ENCODE results near the gene RABEPK. TPM values are rescaled to one million over a fixed set of nuclear protein-coding genes. Genes with fewer than 3 reads are reported as not detected.

Gene RABEPK, protein sequence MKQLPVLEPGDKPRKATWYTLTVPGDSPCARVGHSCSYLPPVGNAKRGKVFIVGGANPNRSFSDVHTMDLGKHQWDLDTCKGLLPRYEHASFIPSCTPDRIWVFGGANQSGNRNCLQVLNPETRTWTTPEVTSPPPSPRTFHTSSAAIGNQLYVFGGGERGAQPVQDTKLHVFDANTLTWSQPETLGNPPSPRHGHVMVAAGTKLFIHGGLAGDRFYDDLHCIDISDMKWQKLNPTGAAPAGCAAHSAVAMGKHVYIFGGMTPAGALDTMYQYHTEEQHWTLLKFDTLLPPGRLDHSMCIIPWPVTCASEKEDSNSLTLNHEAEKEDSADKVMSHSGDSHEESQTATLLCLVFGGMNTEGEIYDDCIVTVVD
- total RNA-seq (10 to 100 TPM; 11.2 to 32.6 (median 12.7) TPM), polyA plus RNA-seq (10 to 100 TPM; 17.4 to 18.8 (median 17.9) TPM)
- long read RNA-seq, donor 1, partial matches to known transcripts, result 0 of 2 reads
- long read RNA-seq, donor 1, other reads (novel, unspliced or antisense), result 0 of 2 reads
- long read RNA-seq, donor 2, partial matches to known transcripts, result 252 of 258 reads
- long read RNA-seq, donor 2, other reads (novel, unspliced or antisense), result 0 of 258 reads
- long read RNA-seq, donor 3, partial matches to known transcripts, result 92 of 151 reads
- long read RNA-seq, donor 3, other reads (novel, unspliced or antisense), result 54 of 151 reads
- long read RNA-seq, donor 4, result 0 reads
- long read RNA-seq, donor 5, partial matches to known transcripts, result 142 of 256 reads
- long read RNA-seq, donor 5, other reads (novel, unspliced or antisense), result 110 of 256 reads
- long read RNA-seq, donor 6, transcript RABEPK-204 (9 exons, 1,466 nt), result major isoform, 9 of 15 reads
- long read RNA-seq, donor 6, partial matches to known transcripts, result 0 of 15 reads
- long read RNA-seq, donor 6, other reads (novel, unspliced or antisense), result 0 of 15 reads
- long read RNA-seq, donor 7, transcript RABEPK-204 (9 exons, 1,466 nt), result major isoform, 7 of 10 reads
- long read RNA-seq, donor 7, partial matches to known transcripts, result 0 of 10 reads
- long read RNA-seq, donor 7, other reads (novel, unspliced or antisense), result 0 of 10 reads
- long read RNA-seq, donor 8, partial matches to known transcripts, result 934 of 938 reads
- long read RNA-seq, donor 8, other reads (novel, unspliced or antisense), result 0 of 938 reads
- long read RNA-seq, donor 9, partial matches to known transcripts, result 255 of 450 reads
- long read RNA-seq, donor 9, other reads (novel, unspliced or antisense), result 192 of 450 reads
- long read RNA-seq, donor 10, partial matches to known transcripts, result 0 of 2 reads
- long read RNA-seq, donor 10, other reads (novel, unspliced or antisense), result 0 of 2 reads

DNA sequence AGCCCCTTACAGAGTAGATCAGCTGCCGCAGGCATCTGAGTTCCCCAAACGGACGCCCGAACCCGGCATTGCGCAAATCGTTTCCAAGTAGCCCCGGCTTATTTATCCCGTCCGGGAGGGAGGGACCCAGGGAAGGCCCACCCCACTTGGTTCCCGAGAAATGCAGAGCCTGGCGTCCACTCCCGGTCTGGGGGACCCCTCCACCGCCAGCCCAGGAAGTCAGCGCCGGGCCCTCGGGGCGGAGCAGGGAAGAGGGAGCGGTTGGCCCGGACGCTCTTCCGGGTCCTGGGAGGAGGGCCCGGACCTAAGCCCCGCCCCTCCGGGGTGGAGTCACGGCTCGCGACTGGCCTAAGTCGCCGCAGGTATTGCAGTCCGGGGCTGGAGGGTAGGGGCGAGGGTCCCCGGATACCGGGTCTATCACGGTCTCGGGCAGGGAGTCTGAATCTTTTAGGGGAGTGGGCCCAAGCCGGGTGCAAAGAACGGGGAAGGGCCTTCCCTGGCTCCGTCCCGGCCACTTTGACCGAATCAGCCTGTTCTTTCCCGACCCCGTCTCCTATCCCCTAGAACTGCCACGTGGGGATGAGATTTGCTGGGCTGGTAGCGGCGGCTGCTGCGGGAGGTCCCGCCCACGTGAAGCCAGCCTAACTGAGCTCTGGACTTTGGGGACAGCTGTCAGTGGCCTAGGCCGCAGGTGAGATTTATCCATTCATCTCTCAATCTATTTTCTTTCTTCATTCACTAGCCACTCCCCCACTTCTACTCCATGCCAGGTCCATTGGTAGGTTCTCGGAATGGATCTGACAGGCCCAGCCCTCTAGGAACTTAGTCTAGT lies at the start of gene RABEPK:
TSS of gene RABEPK (plus strand) at position 327 of the 832 bp plus-strand sequence. CDS start 2,472 bp downstream, outside the sequence.
- peak in 1 of 4 donors; percentile 34 for TF ChIP-seq POLR2A (IDR thresholded peaks at IDR 0.05)
- TF ChIP-seq, protein P1, sequence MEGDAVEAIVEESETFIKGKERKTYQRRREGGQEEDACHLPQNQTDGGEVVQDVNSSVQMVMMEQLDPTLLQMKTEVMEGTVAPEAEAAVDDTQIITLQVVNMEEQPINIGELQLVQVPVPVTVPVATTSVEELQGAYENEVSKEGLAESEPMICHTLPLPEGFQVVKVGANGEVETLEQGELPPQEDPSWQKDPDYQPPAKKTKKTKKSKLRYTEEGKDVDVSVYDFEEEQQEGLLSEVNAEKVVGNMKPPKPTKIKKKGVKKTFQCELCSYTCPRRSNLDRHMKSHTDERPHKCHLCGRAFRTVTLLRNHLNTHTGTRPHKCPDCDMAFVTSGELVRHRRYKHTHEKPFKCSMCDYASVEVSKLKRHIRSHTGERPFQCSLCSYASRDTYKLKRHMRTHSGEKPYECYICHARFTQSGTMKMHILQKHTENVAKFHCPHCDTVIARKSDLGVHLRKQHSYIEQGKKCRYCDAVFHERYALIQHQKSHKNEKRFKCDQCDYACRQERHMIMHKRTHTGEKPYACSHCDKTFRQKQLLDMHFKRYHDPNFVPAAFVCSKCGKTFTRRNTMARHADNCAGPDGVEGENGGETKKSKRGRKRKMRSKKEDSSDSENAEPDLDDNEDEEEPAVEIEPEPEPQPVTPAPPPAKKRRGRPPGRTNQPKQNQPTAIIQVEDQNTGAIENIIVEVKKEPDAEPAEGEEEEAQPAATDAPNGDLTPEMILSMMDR (IDR thresholded peaks at IDR 0.05), result no peak
- TF ChIP-seq EP300 (IDR thresholded peaks at IDR 0.05), result no peak
- TF ChIP-seq POLR2AphosphoS5 (IDR thresholded peaks at IDR 0.05), result peak; percentile 70 to 93 (median 91)
- H3K36me3 ChIP-seq, result peaks cover 0 to 25% (median 22%) of the 10 kb centered on the region in 4 donors
- intact Hi-C loops (cut with DNase I; ENCODE audit: low total_unique reads), result no loop called here
- DNase-seq, result peak; percentile 94 to 98
- H3K9me3 ChIP-seq, result no peaks in the 10 kb centered on the region
- 0 to 1% (median 0%) methylated on average over 26 to 51 of the region's 51 CpGs for WGBS, 5 donors
- H3K4me3 ChIP-seq, result peak within 1 kb of the TSS; percentile 65 to 75 (median 71)
- H3K4me1 ChIP-seq, result peaks cover 0 to 23% (median 21%) of the 10 kb centered on the region in 4 donors
- H3K27me3 ChIP-seq, result no peaks in the 10 kb centered on the region
- H3K27ac ChIP-seq, result peak within 1 kb of the TSS; percentile 88 to 97 (median 92)

DNA sequence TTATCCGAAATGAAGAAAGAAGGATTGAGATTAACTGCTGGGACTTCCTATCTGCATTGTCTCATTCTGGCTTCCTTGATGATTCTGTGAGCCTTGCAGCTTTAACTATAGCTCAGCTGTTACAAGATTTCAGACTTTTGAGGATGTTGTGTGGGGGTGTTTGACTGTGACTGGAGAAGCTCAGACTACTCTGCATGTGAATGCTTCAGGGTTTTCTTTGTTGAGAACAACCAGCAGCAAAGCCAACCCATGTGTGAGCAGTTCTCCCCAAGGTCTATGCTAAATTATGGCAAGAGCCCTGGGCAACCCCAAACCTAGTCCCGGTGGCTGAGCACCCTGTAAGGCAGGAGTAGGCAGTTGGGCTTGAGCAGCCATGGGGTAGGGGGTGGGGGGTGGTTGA lies 48.6 kb upstream of the RABEPK start:
- Histone ChIP-seq H3K27ac (no peak overlapping the region), H3K4me3 (no peak overlapping the region), H3K36me3 (peaks cover 36 to 80% (median 74%) of the 10 kb centered on the region in 4 donors), H3K27me3 (no peaks in the 10 kb centered on the region), H3K4me1 (peaks cover 0 to 4% (median 1%) of the 10 kb centered on the region in 4 donors), H3K9me3 (no peaks in the 10 kb centered on the region)
- no peak for DNase-seq
- TF ChIP-seq POLR2A (IDR thresholded peaks at IDR 0.05) (no peak), POLR2AphosphoS5 (IDR thresholded peaks at IDR 0.05) (no peak), EP300 (IDR thresholded peaks at IDR 0.05) (no peak)
- TF ChIP-seq, protein P1 (IDR thresholded peaks at IDR 0.05), result no peak
- intact Hi-C loops (cut with DNase I; ENCODE audit: low total_unique reads), result no loop called here
- 75 to 95% (median 95%) methylated on average over 2 of the region's 2 CpGs for WGBS, 5 donors

DNA sequence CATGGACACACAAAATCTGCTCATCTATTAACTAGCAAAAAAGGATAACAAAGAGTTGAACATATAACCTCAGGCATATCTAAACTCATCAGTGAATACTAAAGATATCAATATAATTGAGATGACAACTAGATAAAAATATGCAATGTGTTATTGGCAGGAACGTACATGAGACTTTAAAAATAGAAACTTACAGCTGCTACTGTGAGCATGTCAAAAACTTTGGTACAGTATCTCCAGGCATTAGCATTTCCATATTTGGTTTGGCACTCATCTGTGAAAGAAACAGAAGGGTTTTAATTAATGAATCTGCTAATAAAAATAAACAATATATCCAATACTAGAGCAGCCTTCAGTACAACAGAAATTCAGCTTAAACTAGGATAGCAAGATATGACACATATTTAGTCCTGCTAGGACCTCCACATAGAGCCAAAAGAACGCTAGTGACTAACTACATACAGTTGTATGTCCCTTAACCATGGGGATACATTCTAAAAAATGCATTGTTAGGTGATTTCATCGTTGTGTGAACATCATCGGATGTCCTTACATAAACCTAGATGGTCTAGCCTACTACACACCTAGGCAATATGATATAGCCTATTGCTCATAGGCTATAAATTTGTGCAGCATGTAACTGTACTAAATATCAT lies 46.5 kb upstream of the RABEPK start:
- 80 to 86% (median 84%) methylated on average over 4 of the region's 4 CpGs for WGBS, 5 donors
- Histone ChIP-seq H3K9me3 (no peaks in the 10 kb centered on the region), H3K4me1 (no peaks in the 10 kb centered on the region), H3K27me3 (no peaks in the 10 kb centered on the region), H3K36me3 (peaks cover 36 to 91% (median 87%) of the 10 kb centered on the region in 4 donors), H3K27ac (no peak overlapping the region), H3K4me3 (no peak overlapping the region)
- no peak for DNase-seq
- TF ChIP-seq POLR2AphosphoS5 (IDR thresholded peaks at IDR 0.05), result no peak
- TF ChIP-seq EP300 (IDR thresholded peaks at IDR 0.05), result no peak
- TF ChIP-seq, protein P1 (IDR thresholded peaks at IDR 0.05), result no peak
- intact Hi-C loops (cut with DNase I; ENCODE audit: low total_unique reads), result no loop called here

Measured in stomach (tissue), 19 donors.